Measurements from ENCODE around the gene INSRR. TPM values are rescaled to one million over a fixed set of nuclear protein-coding genes. Genes with fewer than 3 reads are reported as not detected.

INSRR gene
- total and polyA plus RNA-seq, 10 donors, result under 0.01 to 0.09 (median 0.09) TPM; not detected in 6

- intact Hi-C loops (cut with DNase I; ENCODE audit: low total_unique reads), result loop anchor here (10.0 kb wide), 1 partner anchor 156 kb away; the partner anchor contains the start of genes ISG20L2 and METTL25B
- no peaks in the 10 kb centered on the region for H3K9me3 ChIP-seq
- no peaks in the 10 kb centered on the region for H3K4me1 ChIP-seq
- H3K27me3 ChIP-seq (replicated peaks in 1 of 7), result peaks cover 0 to 82% (median 0%) of the 10 kb centered on the region in 7 donors
- H3K4me3 ChIP-seq, result no peak overlapping the region
- H3K27ac ChIP-seq, result no peak overlapping the region
- H3K36me3 ChIP-seq, result no peaks in the 10 kb centered on the region
- 65 to 83% (median 74%) methylated on average over 6 to 10 of the region's 10 CpGs for WGBS, 5 donors
- no peak for TF ChIP-seq POLR2A (IDR thresholded peaks at IDR 0.05)
- no peak for TF ChIP-seq CTCF (IDR thresholded peaks at IDR 0.05 in 8 of 11, conservative IDR thresholded peaks at IDR 0.05 in 3 of 11)
- TF ChIP-seq POLR2AphosphoS5 (IDR thresholded peaks at IDR 0.05), result no peak
- DNase-seq, result no peak
Measured at GRCh38 chr1:156881101-156881500, 22.2 kb upstream of the INSRR start.

GRCh38 chr1:156880473-156880872 lies 21.6 kb upstream of the INSRR start:
- intact Hi-C loops (cut with DNase I; ENCODE audit: low total_unique reads), result loop anchor here (10.0 kb wide), 1 partner anchor 156 kb away; the partner anchor contains the start of genes ISG20L2 and METTL25B
- H3K9me3 ChIP-seq, result no peaks in the 10 kb centered on the region
- TF ChIP-seq POLR2A (IDR thresholded peaks at IDR 0.05) (no peak), CTCF (IDR thresholded peaks at IDR 0.05 in 8 of 11, conservative IDR thresholded peaks at IDR 0.05 in 3 of 11) (no peak), POLR2AphosphoS5 (IDR thresholded peaks at IDR 0.05) (no peak)
- DNase-seq, result no peak
- no peaks in the 10 kb centered on the region for H3K36me3 ChIP-seq
- WGBS, 5 donors, result 71 to 81% (median 74%) methylated on average over 5 of the region's 5 CpGs
- no peaks in the 10 kb centered on the region for H3K4me1 ChIP-seq
- peaks cover 0 to 80% (median 0%) of the 10 kb centered on the region in 7 donors for H3K27me3 ChIP-seq (replicated peaks in 1 of 7)
- H3K4me3 ChIP-seq, result no peak overlapping the region
- H3K27ac ChIP-seq, result no peak overlapping the region

- TF ChIP-seq POLR2AphosphoS5 (IDR thresholded peaks at IDR 0.05) (no peak), POLR2A (IDR thresholded peaks at IDR 0.05) (no peak), CTCF (IDR thresholded peaks at IDR 0.05 in 8 of 11, conservative IDR thresholded peaks at IDR 0.05 in 3 of 11) (no peak)
- Histone ChIP-seq H3K27ac (no peak overlapping the region), H3K4me3 (no peak overlapping the region), H3K4me1 (no peaks in the 10 kb centered on the region), H3K9me3 (no peaks in the 10 kb centered on the region), H3K36me3 (no peaks in the 10 kb centered on the region), H3K27me3 (replicated peaks in 1 of 7) (peaks cover 0 to 80% (median 0%) of the 10 kb centered on the region in 7 donors)
- no peak for DNase-seq
- intact Hi-C loops (cut with DNase I; ENCODE audit: low total_unique reads), result loop anchor here (10.0 kb wide), 1 partner anchor 155 kb away; the partner anchor contains the start of genes ISG20L2 and METTL25B
- 82 to 94% (median 89%) methylated on average over 17 to 21 of the region's 21 CpGs for WGBS, 5 donors
Measured at GRCh38 chr1:156879876-156880275, 21.0 kb upstream of the INSRR start.

- Histone ChIP-seq H3K9me3 (no peaks in the 10 kb centered on the region), H3K36me3 (no peaks in the 10 kb centered on the region), H3K4me1 (no peaks in the 10 kb centered on the region), H3K4me3 (no peak overlapping the region), H3K27ac (no peak overlapping the region), H3K27me3 (replicated peaks in 1 of 7) (peaks cover 0 to 71% (median 0%) of the 10 kb centered on the region in 7 donors)
- DNase-seq, result no peak
- TF ChIP-seq POLR2A (IDR thresholded peaks at IDR 0.05), result no peak
- TF ChIP-seq CTCF (IDR thresholded peaks at IDR 0.05 in 8 of 11, conservative IDR thresholded peaks at IDR 0.05 in 3 of 11), result no peak
- intact Hi-C loops (cut with DNase I; ENCODE audit: low total_unique reads), result no loop called here
- WGBS, 5 donors, result 72 to 85% (median 83%) methylated on average over 5 of the region's 5 CpGs
Measured at GRCh38 chr1:156877433-156878170, 18.7 kb upstream of the INSRR start.
